Measurements from ENCODE around the gene PLCL2. TPM values are rescaled to one million over a fixed set of nuclear protein-coding genes. Genes with fewer than 3 reads are reported as not detected.

PLCL2 gene
- total RNA-seq, 1 experiment from 2014 or later: 0.92 TPM

DNA sequence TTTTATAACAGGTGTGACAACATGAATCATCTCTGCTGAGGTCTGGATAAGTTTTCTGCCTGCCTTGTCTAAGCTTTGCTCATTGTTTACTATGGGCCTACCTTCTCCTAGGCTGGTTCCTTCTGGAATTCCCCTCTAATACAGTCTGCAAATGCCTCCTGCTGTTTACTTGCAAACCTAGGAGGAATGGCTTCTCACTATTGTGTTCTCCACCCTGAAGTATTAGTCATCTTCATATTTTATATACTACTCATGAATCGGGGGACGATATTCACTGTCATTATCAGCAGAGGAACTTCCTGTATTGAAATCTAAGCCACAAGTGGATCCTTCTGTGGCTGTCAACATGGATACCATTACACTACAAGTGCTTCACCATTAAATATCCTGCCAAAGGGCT, 154.8 kb downstream of the PLCL2 start:
- ChIA-PET POLR2A (ENCODE audit: low non-redundant PET) (no interaction called here), CTCF (no interaction called here)
- Histone ChIP-seq H3K27me3 (replicated peaks; ENCODE audit: insufficient read depth, low read depth, low read length, poor library complexity) (peaks cover 13% of the 10 kb centered on the region), H3K4me1 (ENCODE audit: insufficient read depth, low read length, poor library complexity, severe bottlenecking) (no peaks in the 10 kb centered on the region), H3K27ac (ENCODE audit: low read depth, low read length, poor library complexity, severe bottlenecking) (no peak overlapping the region), H3K36me3 (ENCODE audit: insufficient read depth, low read length, poor library complexity, severe bottlenecking) (no peaks in the 10 kb centered on the region), H3K4me3 (ENCODE audit: low read depth, low read length, poor library complexity, severe bottlenecking) (no peak overlapping the region), H3K9me3 (ENCODE audit: low read depth, low read length, poor library complexity, severe bottlenecking) (no peaks in the 10 kb centered on the region)
- BruUV-seq (replicated peaks): no TSS peak
- intact Hi-C loops (cut with micrococcal nuclease; ENCODE audit: unreplicated experiment): loop anchor here (10.0 kb wide), 1 partner anchor 195 kb away; no protein-coding TSS in a partner anchor
- TF ChIP-seq, protein P1, sequence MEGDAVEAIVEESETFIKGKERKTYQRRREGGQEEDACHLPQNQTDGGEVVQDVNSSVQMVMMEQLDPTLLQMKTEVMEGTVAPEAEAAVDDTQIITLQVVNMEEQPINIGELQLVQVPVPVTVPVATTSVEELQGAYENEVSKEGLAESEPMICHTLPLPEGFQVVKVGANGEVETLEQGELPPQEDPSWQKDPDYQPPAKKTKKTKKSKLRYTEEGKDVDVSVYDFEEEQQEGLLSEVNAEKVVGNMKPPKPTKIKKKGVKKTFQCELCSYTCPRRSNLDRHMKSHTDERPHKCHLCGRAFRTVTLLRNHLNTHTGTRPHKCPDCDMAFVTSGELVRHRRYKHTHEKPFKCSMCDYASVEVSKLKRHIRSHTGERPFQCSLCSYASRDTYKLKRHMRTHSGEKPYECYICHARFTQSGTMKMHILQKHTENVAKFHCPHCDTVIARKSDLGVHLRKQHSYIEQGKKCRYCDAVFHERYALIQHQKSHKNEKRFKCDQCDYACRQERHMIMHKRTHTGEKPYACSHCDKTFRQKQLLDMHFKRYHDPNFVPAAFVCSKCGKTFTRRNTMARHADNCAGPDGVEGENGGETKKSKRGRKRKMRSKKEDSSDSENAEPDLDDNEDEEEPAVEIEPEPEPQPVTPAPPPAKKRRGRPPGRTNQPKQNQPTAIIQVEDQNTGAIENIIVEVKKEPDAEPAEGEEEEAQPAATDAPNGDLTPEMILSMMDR (conservative IDR thresholded peaks at IDR 0.05; ENCODE audit: low read depth, low read length): no peak
- no peak for TF ChIP-seq EZH2 (IDR thresholded peaks at IDR 0.05; ENCODE audit: borderline replicate concordance, low read depth, low read length, poor library complexity, severe bottlenecking)
- peak; percentile 39 for DNase-seq (ENCODE audit: low spot score)

DNA sequence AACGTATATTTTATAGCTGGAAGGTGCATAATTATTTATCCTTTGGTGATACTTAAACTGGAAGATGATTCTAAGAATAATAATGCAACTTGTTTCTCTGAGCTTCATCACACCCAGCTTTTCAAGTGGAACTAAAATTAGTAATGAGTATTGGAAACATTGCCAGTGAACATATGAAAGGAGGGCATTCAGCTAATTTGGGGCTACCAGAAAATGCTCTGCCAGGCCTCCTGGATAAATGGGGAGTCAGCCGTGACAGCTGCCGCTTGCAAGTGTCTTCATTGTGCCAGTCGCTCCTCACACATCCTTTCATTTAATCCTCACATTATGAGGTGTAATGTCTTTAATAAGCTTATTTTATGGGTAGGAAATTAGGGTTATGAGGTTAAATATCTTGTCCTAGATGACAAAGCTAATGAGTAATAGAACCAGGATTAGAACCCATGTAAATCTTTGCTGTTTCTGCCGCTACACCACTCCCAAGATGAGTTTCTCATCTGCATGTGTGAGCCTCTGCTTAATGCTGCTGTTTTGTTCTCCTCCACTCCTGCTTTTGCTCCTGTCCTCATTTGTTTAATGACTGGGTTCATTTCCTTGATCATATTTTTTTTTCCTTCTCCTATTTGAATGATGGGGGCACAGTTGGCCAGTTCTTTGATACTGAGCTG, 155.7 kb downstream of the PLCL2 start:
- DNase-seq (ENCODE audit: low spot score): no peak
- CTCF ChIA-PET: no interaction called here
- no TSS peak for BruUV-seq (replicated peaks)
- H3K4me1 ChIP-seq (ENCODE audit: insufficient read depth, low read length, poor library complexity, severe bottlenecking): no peaks in the 10 kb centered on the region
- intact Hi-C loops (cut with micrococcal nuclease; ENCODE audit: unreplicated experiment): no loop called here
- no peak for TF ChIP-seq EZH2 (IDR thresholded peaks at IDR 0.05; ENCODE audit: borderline replicate concordance, low read depth, low read length, poor library complexity, severe bottlenecking)
- TF ChIP-seq, protein P1 (conservative IDR thresholded peaks at IDR 0.05; ENCODE audit: low read depth, low read length): no peak
- POLR2A ChIA-PET (ENCODE audit: low non-redundant PET): no interaction called here
- no peak overlapping the region for H3K4me3 ChIP-seq (ENCODE audit: low read depth, low read length, poor library complexity, severe bottlenecking)
- no peaks in the 10 kb centered on the region for H3K9me3 ChIP-seq (ENCODE audit: low read depth, low read length, poor library complexity, severe bottlenecking)
- H3K27me3 ChIP-seq (replicated peaks; ENCODE audit: insufficient read depth, low read depth, low read length, poor library complexity): peaks cover 11% of the 10 kb centered on the region
- no peak overlapping the region for H3K27ac ChIP-seq (ENCODE audit: low read depth, low read length, poor library complexity, severe bottlenecking)
- no peaks in the 10 kb centered on the region for H3K36me3 ChIP-seq (ENCODE audit: insufficient read depth, low read length, poor library complexity, severe bottlenecking)

DNA sequence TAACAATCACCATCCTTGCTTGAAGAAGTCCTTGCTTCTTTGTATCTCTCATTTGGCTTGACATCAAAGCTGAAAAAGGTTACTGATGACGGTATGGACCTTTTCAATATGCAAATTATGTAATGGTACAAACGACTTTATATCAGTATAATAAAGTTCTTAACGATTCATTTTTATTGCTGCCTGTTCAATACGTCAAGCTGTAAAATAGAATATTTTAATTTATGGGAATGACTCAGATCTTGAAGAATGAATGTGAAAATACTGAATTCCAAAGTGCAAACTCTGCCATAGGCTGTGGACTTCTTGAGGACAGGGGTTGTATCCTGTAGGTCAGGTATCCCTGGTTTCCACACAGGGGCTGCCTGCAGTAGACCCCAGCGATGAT, 156.2 kb downstream of the PLCL2 start:
- H3K9me3 ChIP-seq (ENCODE audit: low read depth, low read length, poor library complexity, severe bottlenecking): no peaks in the 10 kb centered on the region
- intact Hi-C loops (cut with micrococcal nuclease; ENCODE audit: unreplicated experiment): no loop called here
- DNase-seq (ENCODE audit: low spot score): no peak
- BruUV-seq (replicated peaks): no TSS peak
- POLR2A ChIA-PET (ENCODE audit: low non-redundant PET): no interaction called here
- no peak overlapping the region for H3K27ac ChIP-seq (ENCODE audit: low read depth, low read length, poor library complexity, severe bottlenecking)
- CTCF ChIA-PET: no interaction called here
- no peaks in the 10 kb centered on the region for H3K4me1 ChIP-seq (ENCODE audit: insufficient read depth, low read length, poor library complexity, severe bottlenecking)
- H3K27me3 ChIP-seq (replicated peaks; ENCODE audit: insufficient read depth, low read depth, low read length, poor library complexity): peaks cover 11% of the 10 kb centered on the region
- TF ChIP-seq EZH2 (IDR thresholded peaks at IDR 0.05; ENCODE audit: borderline replicate concordance, low read depth, low read length, poor library complexity, severe bottlenecking): no peak
- TF ChIP-seq, protein P1 (conservative IDR thresholded peaks at IDR 0.05; ENCODE audit: low read depth, low read length): no peak
- no peak overlapping the region for H3K4me3 ChIP-seq (ENCODE audit: low read depth, low read length, poor library complexity, severe bottlenecking)
- H3K36me3 ChIP-seq (ENCODE audit: insufficient read depth, low read length, poor library complexity, severe bottlenecking): no peaks in the 10 kb centered on the region
